ENCODE results near the gene PPEF1. TPM values are rescaled to one million over a fixed set of nuclear protein-coding genes. Genes with fewer than 3 reads are reported as not detected.

Gene PPEF1
- total and polyA plus RNA-seq, 7 experiments from 2014 or later = 0.12 to 0.72 (median 0.59) TPM; not detected in 3

DNA sequence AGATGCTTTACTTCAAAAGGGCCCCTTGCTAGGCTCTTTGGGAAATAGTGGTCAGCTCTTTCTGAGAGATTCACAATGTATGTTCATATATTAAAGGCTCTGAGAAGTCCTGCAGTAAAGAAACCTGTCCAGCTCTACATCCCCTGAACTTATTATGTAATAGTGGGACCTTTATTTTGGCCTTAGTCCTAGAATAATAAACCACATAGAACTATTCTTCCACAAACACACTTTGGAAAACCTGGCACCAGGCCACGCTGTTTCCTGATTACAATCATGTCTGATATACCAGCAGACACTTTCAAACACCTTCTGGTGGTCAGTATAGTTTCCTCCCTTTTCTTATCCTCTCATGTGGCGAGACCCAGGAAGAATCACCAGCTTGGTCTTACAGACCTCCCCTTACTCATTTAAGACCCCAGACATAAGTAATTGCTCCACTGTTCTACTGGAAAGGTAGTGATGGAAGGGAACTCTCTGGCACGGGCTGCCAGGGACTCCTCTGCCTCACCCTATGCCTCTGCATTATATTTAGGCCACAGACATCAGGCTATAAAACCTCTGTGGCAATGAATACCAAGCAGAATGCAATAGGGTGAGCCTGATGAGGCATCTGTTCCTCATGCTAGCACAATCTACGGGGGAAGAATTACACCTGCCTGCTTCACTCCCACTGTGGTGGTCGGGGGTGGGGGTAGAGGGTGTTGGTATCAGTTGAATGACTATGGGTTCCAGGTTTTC, 5.7 kb upstream of the PPEF1 start:
- no peak overlapping the region for H3K4me3 Mint-ChIP-seq
- peaks cover 0 to 3% (median 0%) of the 10 kb centered on the region in 11 donors for H3K9me3 Mint-ChIP-seq
- POLR2A ChIA-PET = no interaction called here
- Histone ChIP-seq H3K9me3 (ENCODE audit: control insufficient read depth in 2 of 3, low read length in 3 of 3) (no peaks in the 10 kb centered on the region), H3K36me3 (ENCODE audit: control insufficient read depth in 2 of 3, insufficient read depth in 3 of 3, low read length in 3 of 3) (no peaks in the 10 kb centered on the region), H3K27ac (ENCODE audit: low read depth, low read length) (no peak overlapping the region), H3K4me3 (ENCODE audit: low read length) (no peak overlapping the region), H3K27me3 (ENCODE audit: control insufficient read depth in 2 of 2, insufficient read depth in 2 of 2, low read length in 2 of 2) (no peaks in the 10 kb centered on the region), H3K4me1 (ENCODE audit: control insufficient read depth in 2 of 2, insufficient read depth in 2 of 2, low read length in 2 of 2) (no peaks in the 10 kb centered on the region)
- DNase-seq = no peak
- no peak for ATAC-seq
- H3K27me3 Mint-ChIP-seq = peaks cover 0 to 2% (median 0%) of the 10 kb centered on the region in 5 donors
- H3K27ac Mint-ChIP-seq = no peak overlapping the region
- intact Hi-C loops (cut with micrococcal nuclease) = no loop called here
- CTCF ChIA-PET = no interaction called here
- no peaks in the 10 kb centered on the region for H3K4me1 Mint-ChIP-seq
- no peaks in the 10 kb centered on the region for H3K36me3 Mint-ChIP-seq

DNA sequence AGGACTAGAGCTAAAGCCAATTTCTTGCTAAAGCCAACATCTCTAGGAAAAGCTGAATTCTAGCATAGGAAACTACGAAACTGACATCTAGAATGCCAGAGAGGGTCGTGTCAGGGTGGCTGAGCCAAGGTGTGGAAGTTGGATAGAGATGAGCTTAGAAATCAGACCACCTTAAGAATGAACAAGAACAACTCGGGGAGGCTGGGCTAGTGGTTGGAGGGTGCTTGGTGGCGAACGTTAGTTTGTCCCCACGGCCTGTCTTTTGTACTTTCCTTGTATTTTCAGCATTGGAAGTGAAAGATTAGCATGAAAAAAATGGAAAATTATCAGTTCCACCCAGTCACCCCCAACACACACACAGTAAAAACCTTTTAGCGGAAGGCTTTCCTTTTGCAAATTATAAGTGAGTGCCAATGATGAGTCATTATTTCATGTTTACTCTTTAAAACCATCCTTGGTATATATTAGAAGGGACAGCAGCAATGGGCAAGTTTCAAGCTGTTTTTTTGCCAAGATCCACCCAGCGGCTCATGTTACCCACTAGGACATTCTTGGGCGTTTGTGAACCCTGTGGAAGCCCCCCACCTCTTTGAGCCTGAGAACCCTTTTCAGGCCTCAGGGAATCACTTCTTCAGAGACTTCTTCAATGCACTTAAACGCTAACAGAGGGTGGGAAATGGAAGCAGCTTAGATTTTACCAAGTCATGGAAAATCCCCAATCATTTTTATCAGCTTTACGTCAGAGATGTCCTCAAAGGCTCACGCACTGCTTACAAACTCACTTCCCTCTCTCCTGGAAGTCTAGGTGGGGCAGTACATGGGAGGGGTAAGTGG, 4.9 kb upstream of the PPEF1 start:
- Mint-ChIP-seq H3K4me1 (peaks cover 0 to 4% (median 0%) of the 10 kb centered on the region in 7 donors), H3K27me3 (peaks cover 0 to 1% (median 0%) of the 10 kb centered on the region in 5 donors), H3K36me3 (no peaks in the 10 kb centered on the region), H3K9me3 (peaks cover 0 to 1% (median 0%) of the 10 kb centered on the region in 11 donors), H3K4me3 (no peak overlapping the region), H3K27ac (no peak overlapping the region)
- no peaks in the 10 kb centered on the region for H3K27me3 ChIP-seq (ENCODE audit: control insufficient read depth in 2 of 2, insufficient read depth in 2 of 2, low read length in 2 of 2)
- ATAC-seq (no peak), DNase-seq (no peak)
- ChIA-PET POLR2A (no interaction called here), CTCF (no interaction called here)
- H3K9me3 ChIP-seq (ENCODE audit: control insufficient read depth in 2 of 3, low read length in 3 of 3) = no peaks in the 10 kb centered on the region
- no peak overlapping the region for H3K4me3 ChIP-seq (ENCODE audit: low read length)
- no peaks in the 10 kb centered on the region for H3K4me1 ChIP-seq (ENCODE audit: control insufficient read depth in 2 of 2, insufficient read depth in 2 of 2, low read length in 2 of 2)
- no peaks in the 10 kb centered on the region for H3K36me3 ChIP-seq (ENCODE audit: control insufficient read depth in 2 of 3, insufficient read depth in 3 of 3, low read length in 3 of 3)
- intact Hi-C loops (cut with micrococcal nuclease) = no loop called here
- no peak overlapping the region for H3K27ac ChIP-seq (ENCODE audit: low read depth, low read length)

DNA sequence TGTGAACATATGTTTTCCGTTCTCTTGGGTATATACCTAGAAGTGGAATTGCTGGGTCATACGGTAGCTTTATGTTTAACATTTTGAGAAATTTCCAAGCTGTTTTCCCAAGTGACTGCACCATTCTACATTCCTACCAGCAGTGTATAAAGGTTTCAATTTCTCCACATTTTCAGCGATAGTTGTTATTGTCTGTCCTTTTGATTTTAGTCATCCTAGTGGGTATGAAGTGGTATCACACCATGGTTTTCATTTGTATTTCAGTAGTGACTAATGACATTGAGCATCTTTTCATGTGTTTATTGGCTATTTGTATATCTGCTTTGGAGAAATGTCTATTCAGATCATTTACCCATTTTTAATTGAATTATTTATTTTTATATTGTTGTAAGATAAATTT, 2.4 kb downstream of the PPEF1 start:
- H3K4me1 Mint-ChIP-seq = peaks cover 0 to 8% (median 0%) of the 10 kb centered on the region in 7 donors
- CTCF ChIA-PET = no interaction called here
- peaks cover 0 to 3% (median 0%) of the 10 kb centered on the region in 11 donors for H3K9me3 Mint-ChIP-seq
- ATAC-seq = no peak
- no peaks in the 10 kb centered on the region for H3K27me3 Mint-ChIP-seq
- H3K36me3 Mint-ChIP-seq = no peaks in the 10 kb centered on the region
- Histone ChIP-seq H3K9me3 (ENCODE audit: control insufficient read depth in 2 of 3, low read length in 3 of 3) (no peaks in the 10 kb centered on the region), H3K36me3 (ENCODE audit: control insufficient read depth in 2 of 3, insufficient read depth in 3 of 3, low read length in 3 of 3) (no peaks in the 10 kb centered on the region), H3K4me3 (ENCODE audit: low read length) (no peak overlapping the region), H3K27ac (ENCODE audit: low read depth, low read length) (no peak overlapping the region), H3K4me1 (ENCODE audit: control insufficient read depth in 2 of 2, insufficient read depth in 2 of 2, low read length in 2 of 2) (no peaks in the 10 kb centered on the region), H3K27me3 (ENCODE audit: control insufficient read depth in 2 of 2, insufficient read depth in 2 of 2, low read length in 2 of 2) (no peaks in the 10 kb centered on the region)
- DNase-seq = no peak
- H3K27ac Mint-ChIP-seq = no peak overlapping the region
- POLR2A ChIA-PET = no interaction called here
- no peak overlapping the region for H3K4me3 Mint-ChIP-seq
- intact Hi-C loops (cut with micrococcal nuclease) = no loop called here

DNA sequence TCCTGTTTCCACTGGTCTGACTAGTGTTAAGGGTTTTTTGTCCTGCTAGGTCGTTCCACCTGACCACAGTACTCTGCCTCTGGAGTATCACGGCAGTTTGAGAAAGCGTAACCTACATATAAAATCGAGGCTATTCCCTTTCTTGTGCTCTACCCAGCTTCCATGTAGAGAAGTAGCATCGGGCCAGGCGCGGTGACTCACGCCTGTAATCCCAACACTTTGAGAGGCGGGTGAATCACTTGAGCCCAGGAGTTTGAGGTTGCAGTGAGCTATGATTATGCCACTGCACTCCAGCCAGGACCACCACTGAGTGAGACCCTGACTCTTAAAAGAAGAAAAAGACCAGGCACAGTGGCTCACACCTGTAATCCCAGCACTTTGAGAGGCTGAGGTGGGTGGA, 7.5 kb downstream of the PPEF1 start:
- Mint-ChIP-seq H3K36me3 (no peaks in the 10 kb centered on the region), H3K27me3 (no peaks in the 10 kb centered on the region), H3K4me1 (peaks cover 0 to 3% (median 0%) of the 10 kb centered on the region in 7 donors), H3K4me3 (no peak overlapping the region), H3K27ac (no peak overlapping the region), H3K9me3 (peaks cover 0 to 2% (median 0%) of the 10 kb centered on the region in 11 donors)
- DNase-seq (no peak), ATAC-seq (no peak)
- intact Hi-C loops (cut with micrococcal nuclease) = no loop called here
- no peak overlapping the region for H3K27ac ChIP-seq (ENCODE audit: low read depth, low read length)
- H3K9me3 ChIP-seq (ENCODE audit: control insufficient read depth in 2 of 3, low read length in 3 of 3) = no peaks in the 10 kb centered on the region
- H3K36me3 ChIP-seq (ENCODE audit: control insufficient read depth in 2 of 3, insufficient read depth in 3 of 3, low read length in 3 of 3) = no peaks in the 10 kb centered on the region
- CTCF ChIA-PET = no interaction called here
- POLR2A ChIA-PET = no interaction called here
- H3K27me3 ChIP-seq (ENCODE audit: control insufficient read depth in 2 of 2, insufficient read depth in 2 of 2, low read length in 2 of 2) = no peaks in the 10 kb centered on the region
- H3K4me3 ChIP-seq (ENCODE audit: low read length) = no peak overlapping the region
- no peaks in the 10 kb centered on the region for H3K4me1 ChIP-seq (ENCODE audit: control insufficient read depth in 2 of 2, insufficient read depth in 2 of 2, low read length in 2 of 2)

DNA sequence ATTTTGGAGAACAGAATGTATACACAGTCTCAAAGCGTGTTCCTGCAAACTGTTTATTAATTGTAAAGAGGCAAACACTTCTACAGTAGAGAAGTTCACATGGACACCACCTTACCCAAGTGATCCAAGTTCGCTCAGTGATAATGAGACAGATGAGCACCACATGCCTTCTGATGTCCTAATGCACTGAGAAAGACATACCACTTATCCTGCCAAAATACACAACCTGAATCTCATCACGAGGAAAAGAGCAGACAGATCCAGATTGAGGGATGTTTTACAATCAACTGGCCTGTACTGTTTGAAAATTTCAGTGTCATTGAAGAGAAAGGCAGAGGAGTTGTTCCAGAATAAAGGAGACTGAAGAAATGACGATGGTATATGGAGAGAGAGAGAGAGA, 12.4 kb downstream of the PPEF1 start:
- no peaks in the 10 kb centered on the region for H3K27me3 Mint-ChIP-seq
- no peak for ATAC-seq
- no peaks in the 10 kb centered on the region for H3K36me3 ChIP-seq (ENCODE audit: control insufficient read depth in 2 of 3, insufficient read depth in 3 of 3, low read length in 3 of 3)
- intact Hi-C loops (cut with micrococcal nuclease) = no loop called here
- H3K4me1 Mint-ChIP-seq = peaks cover 0 to 8% (median under 1%) of the 10 kb centered on the region in 7 donors
- H3K27ac ChIP-seq (ENCODE audit: low read depth, low read length) = no peak overlapping the region
- H3K27ac Mint-ChIP-seq = no peak overlapping the region
- H3K27me3 ChIP-seq (ENCODE audit: control insufficient read depth in 2 of 2, insufficient read depth in 2 of 2, low read length in 2 of 2) = no peaks in the 10 kb centered on the region
- H3K9me3 ChIP-seq (ENCODE audit: control insufficient read depth in 2 of 3, low read length in 3 of 3) = no peaks in the 10 kb centered on the region
- CTCF ChIA-PET = no interaction called here
- POLR2A ChIA-PET = no interaction called here
- no peak overlapping the region for H3K4me3 Mint-ChIP-seq
- H3K36me3 Mint-ChIP-seq = no peaks in the 10 kb centered on the region
- peaks cover 0 to 1% (median 0%) of the 10 kb centered on the region in 11 donors for H3K9me3 Mint-ChIP-seq
- no peak for DNase-seq
- no peak overlapping the region for H3K4me3 ChIP-seq (ENCODE audit: low read length)
- peaks cover 0 to 1% of the 10 kb centered on the region in 2 donors for H3K4me1 ChIP-seq (ENCODE audit: control insufficient read depth in 2 of 2, insufficient read depth in 2 of 2, low read length in 2 of 2)

DNA sequence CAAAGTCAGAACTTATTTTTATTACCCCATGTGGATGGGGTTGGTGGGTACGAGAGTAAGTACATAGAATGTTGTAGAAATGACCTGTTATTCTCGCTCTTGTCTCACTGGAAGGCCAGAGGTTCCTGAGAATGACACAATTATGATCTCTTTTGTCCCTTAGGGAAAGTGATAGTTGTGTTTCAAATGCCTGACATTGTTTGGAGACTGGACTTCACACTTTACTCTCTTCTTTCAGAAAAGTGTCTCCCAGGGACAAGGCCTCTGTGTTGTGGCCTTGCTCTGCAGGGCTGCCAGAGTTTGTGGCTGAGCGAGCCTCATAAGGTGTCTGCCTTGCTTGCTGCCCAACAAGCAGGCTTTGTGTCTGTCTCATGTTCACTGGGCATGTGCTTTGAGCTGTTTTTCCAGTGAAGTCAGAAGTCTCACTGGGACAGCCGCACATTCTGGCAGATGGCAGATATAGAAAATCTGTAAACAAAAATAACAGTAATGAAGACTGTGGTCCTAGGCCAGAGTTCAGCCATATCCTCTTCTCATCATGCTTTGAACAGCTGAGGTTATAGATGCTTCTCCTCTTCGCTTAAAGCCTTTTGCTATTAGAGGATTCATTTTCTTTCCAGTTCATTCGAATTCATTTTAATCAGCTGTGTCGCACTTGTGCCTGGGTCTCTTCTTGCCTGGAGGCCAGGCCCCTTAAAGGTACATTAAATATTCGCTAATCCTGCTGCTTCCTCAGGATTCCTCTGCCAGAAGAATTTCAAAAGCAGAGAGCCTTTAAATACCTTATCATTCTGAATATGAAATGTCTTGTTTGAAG, 14.4 kb downstream of the PPEF1 start:
- peaks cover 0 to 9% of the 10 kb centered on the region in 2 donors for H3K4me1 ChIP-seq (ENCODE audit: control insufficient read depth in 2 of 2, insufficient read depth in 2 of 2, low read length in 2 of 2)
- H3K27me3 Mint-ChIP-seq = no peaks in the 10 kb centered on the region
- no peak overlapping the region for H3K27ac Mint-ChIP-seq
- ChIA-PET POLR2A (no interaction called here), CTCF (no interaction called here)
- H3K4me3 ChIP-seq (ENCODE audit: low read length) = no peak overlapping the region
- H3K9me3 ChIP-seq (ENCODE audit: control insufficient read depth in 2 of 3, low read length in 3 of 3) = no peaks in the 10 kb centered on the region
- no peaks in the 10 kb centered on the region for H3K36me3 ChIP-seq (ENCODE audit: control insufficient read depth in 2 of 3, insufficient read depth in 3 of 3, low read length in 3 of 3)
- H3K27ac ChIP-seq (ENCODE audit: low read depth, low read length) = no peak overlapping the region
- peaks cover 0 to 2% (median 0%) of the 10 kb centered on the region in 11 donors for H3K9me3 Mint-ChIP-seq
- no peak for ATAC-seq
- intact Hi-C loops (cut with micrococcal nuclease) = no loop called here
- no peaks in the 10 kb centered on the region for H3K36me3 Mint-ChIP-seq
- H3K4me1 Mint-ChIP-seq = peaks cover 0 to 17% (median 10%) of the 10 kb centered on the region in 7 donors
- no peaks in the 10 kb centered on the region for H3K27me3 ChIP-seq (ENCODE audit: control insufficient read depth in 2 of 2, insufficient read depth in 2 of 2, low read length in 2 of 2)
- no peak for DNase-seq
- H3K4me3 Mint-ChIP-seq = no peak overlapping the region
